Keratinocyte (primary cell): Measurements from ENCODE around the gene TDRD3.

Experiments used
- EZH2 ChIP-seq: IDR thresholded peaks from one replicate; pipeline ENCODE4 v1.6.1; 2012; ENCODE audit warnings: inconsistent platforms, mild to moderate bottlenecking, low read length, moderate library complexity
- TF ChIP-seq, protein P1 (sequence below), 3 experiments: IDR thresholded peaks in 1 of 3; conservative IDR thresholded peaks in 1 of 3; optimal IDR thresholded peaks in 1 of 3; 2 replicates in 2 of 3; 3 replicates in 1 of 3; pipeline versions ENCODE3 to v1.5.1; 2011; ENCODE audit warnings: low read length in 3 of 3, mild to moderate bottlenecking in 3 of 3, moderate library complexity in 2 of 3, control low read depth in 1 of 3, inconsistent platforms in 1 of 3; ENCODE audit not compliant: insufficient read depth in 2 of 3; ENCODE audit errors: extremely low read depth in 1 of 3

DNA sequence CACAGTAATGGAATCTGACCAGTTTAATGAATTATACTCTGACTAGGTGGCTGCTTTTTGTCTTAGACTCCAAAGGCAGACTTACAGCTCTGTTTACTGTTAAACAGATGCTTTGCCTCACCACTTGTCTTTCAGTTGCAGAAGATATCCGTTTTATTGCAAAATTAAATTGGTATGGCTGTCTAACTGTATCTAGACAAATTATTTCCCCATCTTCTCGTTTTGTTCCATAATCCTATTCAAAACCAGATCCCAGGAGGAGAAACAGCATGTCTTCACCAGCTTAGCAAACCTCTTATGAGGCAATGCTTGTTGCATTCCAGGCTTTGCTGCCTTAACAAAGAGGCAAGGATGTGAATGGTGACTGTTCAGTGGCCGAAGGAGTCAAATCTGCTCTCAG, 215.6 kb downstream of the TDRD3 start:
- TF ChIP-seq, protein P1, sequence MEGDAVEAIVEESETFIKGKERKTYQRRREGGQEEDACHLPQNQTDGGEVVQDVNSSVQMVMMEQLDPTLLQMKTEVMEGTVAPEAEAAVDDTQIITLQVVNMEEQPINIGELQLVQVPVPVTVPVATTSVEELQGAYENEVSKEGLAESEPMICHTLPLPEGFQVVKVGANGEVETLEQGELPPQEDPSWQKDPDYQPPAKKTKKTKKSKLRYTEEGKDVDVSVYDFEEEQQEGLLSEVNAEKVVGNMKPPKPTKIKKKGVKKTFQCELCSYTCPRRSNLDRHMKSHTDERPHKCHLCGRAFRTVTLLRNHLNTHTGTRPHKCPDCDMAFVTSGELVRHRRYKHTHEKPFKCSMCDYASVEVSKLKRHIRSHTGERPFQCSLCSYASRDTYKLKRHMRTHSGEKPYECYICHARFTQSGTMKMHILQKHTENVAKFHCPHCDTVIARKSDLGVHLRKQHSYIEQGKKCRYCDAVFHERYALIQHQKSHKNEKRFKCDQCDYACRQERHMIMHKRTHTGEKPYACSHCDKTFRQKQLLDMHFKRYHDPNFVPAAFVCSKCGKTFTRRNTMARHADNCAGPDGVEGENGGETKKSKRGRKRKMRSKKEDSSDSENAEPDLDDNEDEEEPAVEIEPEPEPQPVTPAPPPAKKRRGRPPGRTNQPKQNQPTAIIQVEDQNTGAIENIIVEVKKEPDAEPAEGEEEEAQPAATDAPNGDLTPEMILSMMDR (optimal IDR thresholded peaks at IDR 0.05 in 1 of 3, IDR thresholded peaks at IDR 0.05 in 1 of 3, conservative IDR thresholded peaks at IDR 0.05 in 1 of 3; ENCODE audit: extremely low read depth in 1 of 3, insufficient read depth in 2 of 3, low read length in 3 of 3) = no peak
- TF ChIP-seq EZH2 = no peak
